CD4-positive, alpha-beta T cell treated with Interleukin-12 subunit alpha and Interleukin-12 subunit beta, for 1 hour (primary cell): ENCODE results near the gene CORO7.
"Not testable (repeated sequence)": the region's sequence is repeated elsewhere in the genome, so short reads cannot be mapped to it uniquely, and the experiment has no call there.

ENCODE experiments used
- DNase-seq: peaks from one replicate; pipeline ENCODE4 v3.0.0-alpha.2; 2020

Gene CORO7

GRCh38 chr16:4399001-4399730, 17.2 kb downstream of the CORO7 start:
- no peak for DNase-seq

GRCh38 chr16:4395055-4395726, 21.2 kb downstream of the CORO7 start:
- DNase-seq = no peak

GRCh38 chr16:4393850-4394249, 22.5 kb downstream of the CORO7 start:
- DNase-seq = not testable (repeated sequence)

GRCh38 chr16:4393240-4393600, 23.2 kb downstream of the CORO7 start:
- DNase-seq = no peak

GRCh38 chr16:4392382-4393239, 23.8 kb downstream of the CORO7 start:
- no peak for DNase-seq

GRCh38 chr16:4391631-4392381, 24.6 kb downstream of the CORO7 start:
- no peak for DNase-seq

GRCh38 chr16:4390266-4391260, 25.8 kb downstream of the CORO7 start:
- DNase-seq = no peak

GRCh38 chr16:4389051-4389955, 27.1 kb downstream of the CORO7 start:
- DNase-seq = no peak

- no peak for DNase-seq
These were observed 27.9 kb downstream of the CORO7 start for GRCh38 chr16:4388271-4389021.

GRCh38 chr16:4387781-4388180, 28.6 kb downstream of the CORO7 start:
- no peak for DNase-seq

- DNase-seq = no peak
These were observed 29.3 kb downstream of the CORO7 start for GRCh38 chr16:4386951-4387565.

GRCh38 chr16:4386451-4386805, 30.0 kb downstream of the CORO7 start:
- DNase-seq = no peak

GRCh38 chr16:4385789-4386450, 30.5 kb downstream of the CORO7 start:
- DNase-seq = no peak

- no peak for DNase-seq
These were observed 31.2 kb downstream of the CORO7 start for GRCh38 chr16:4385066-4385788.

- DNase-seq = no peak
These were observed 31.9 kb downstream of the CORO7 start for GRCh38 chr16:4384509-4384942.

- no peak for DNase-seq
These were observed 32.6 kb downstream of the CORO7 start for GRCh38 chr16:4383591-4384444.

GRCh38 chr16:4382795-4383357, 33.5 kb downstream of the CORO7 start:
- no peak for DNase-seq
